HG03432 (cell line): ENCODE results near the gene MPPED2.

ENCODE experiments used
- ATAC-seq: cut with Tn5 transposase; IDR thresholded peaks from one replicate; pipeline ENCODE4 v1.9.1; 2021; ENCODE audit warnings: mild to moderate bottlenecking, moderate library complexity; ENCODE audit not compliant: unreplicated experiment

Gene MPPED2

GRCh38 chr11:30586251-30587144 lies at the start of gene MPPED2:
Gene MPPED2, minus strand, starts transcription at chr11:30586353. Its CDS starts 5,980 bp downstream, at chr11:30580373.
- peak; percentile 97 for ATAC-seq

- no peak for ATAC-seq
Observed at GRCh38 chr11:30635401-30635989, 49.3 kb upstream of the MPPED2 start.

- no peak for ATAC-seq
Observed at GRCh38 chr11:30631148-30631547, 45.0 kb upstream of the MPPED2 start.

- no peak for ATAC-seq
Observed at GRCh38 chr11:30619767-30620166, 33.6 kb upstream of the MPPED2 start.

GRCh38 chr11:30617762-30618161 lies 31.6 kb upstream of the MPPED2 start:
- ATAC-seq = no peak

- ATAC-seq = no peak
Observed at GRCh38 chr11:30610628-30611027, 24.5 kb upstream of the MPPED2 start.

GRCh38 chr11:30608534-30608933 lies 22.4 kb upstream of the MPPED2 start:
- ATAC-seq = no peak

- peak; percentile 83 for ATAC-seq
Observed at GRCh38 chr11:30605036-30605605, 19.0 kb upstream of the MPPED2 start.

GRCh38 chr11:30603357-30603756 lies 17.2 kb upstream of the MPPED2 start:
- ATAC-seq = no peak

GRCh38 chr11:30596832-30597231 lies 10.7 kb upstream of the MPPED2 start:
- ATAC-seq = no peak

GRCh38 chr11:30595934-30596333 lies 9.8 kb upstream of the MPPED2 start:
- ATAC-seq = no peak

- ATAC-seq = no peak
Observed at GRCh38 chr11:30594646-30595411, 8.7 kb upstream of the MPPED2 start.

GRCh38 chr11:30587269-30587812 lies 1.2 kb upstream of the MPPED2 start:
- ATAC-seq = no peak

- ATAC-seq = peak; percentile 33
Observed at GRCh38 chr11:30585892-30586250, 282 bp downstream of the MPPED2 start.

GRCh38 chr11:30585125-30585891 lies 845 bp downstream of the MPPED2 start:
- ATAC-seq = peak; percentile 41

GRCh38 chr11:30583476-30584280 lies 2.5 kb downstream of the MPPED2 start:
- ATAC-seq = no peak

GRCh38 chr11:30582726-30583125 lies 3.4 kb downstream of the MPPED2 start:
- ATAC-seq = no peak

GRCh38 chr11:30581675-30582074 lies 4.5 kb downstream of the MPPED2 start:
- ATAC-seq = no peak

GRCh38 chr11:30580573-30580972 lies 5.6 kb downstream of the MPPED2 start:
- ATAC-seq = no peak
